Measurements from ENCODE around the gene CEACAM4. TPM values are rescaled to one million over a fixed set of nuclear protein-coding genes. Genes with fewer than 3 reads are reported as not detected.
"Not testable (repeated sequence)": the region's sequence is repeated elsewhere in the genome, so short reads cannot be mapped to it uniquely, and the experiment has no call there.

Gene CEACAM4
- total RNA-seq, 1 donor from 2014 or later, result not detected

DNA sequence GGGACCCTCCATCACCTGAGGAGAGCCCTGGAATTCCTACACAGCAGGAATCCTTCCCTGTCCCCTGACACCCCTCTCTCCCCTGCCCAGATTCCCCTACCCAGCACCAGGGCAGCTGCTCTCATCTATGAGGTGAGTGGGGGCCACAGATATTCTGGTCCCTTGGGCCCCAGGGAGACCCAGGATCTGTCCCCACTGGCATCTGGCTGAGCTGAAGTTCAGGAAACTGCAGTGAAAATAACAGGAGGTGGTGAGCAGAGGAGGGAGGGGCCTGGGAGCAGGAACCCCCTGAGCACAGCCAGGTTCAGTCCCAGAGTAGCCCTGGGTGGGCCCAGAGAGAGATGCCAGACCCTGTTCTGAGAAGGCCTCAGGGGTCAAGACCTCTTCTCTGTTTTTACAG, 40.8 kb downstream of the CEACAM4 start:
- Mint-ChIP-seq H3K36me3 (ENCODE audit: low read depth) (peaks cover 50% of the 10 kb centered on the region), H3K27ac (no peak overlapping the region), H3K4me3 (no peak overlapping the region), H3K9me3 (peaks cover 17% of the 10 kb centered on the region), H3K27me3 (no peaks in the 10 kb centered on the region), H3K4me1 (peaks cover 3% of the 10 kb centered on the region)
- no peak for DNase-seq
- intact Hi-C loops (cut with micrococcal nuclease), result no loop called here

GRCh38 chr19:41584931-41585330, 41.9 kb downstream of the CEACAM4 start:
- Mint-ChIP-seq H3K4me1 (peaks cover 3% of the 10 kb centered on the region), H3K4me3 (no peak overlapping the region), H3K36me3 (ENCODE audit: low read depth) (peaks cover 61% of the 10 kb centered on the region), H3K27me3 (no peaks in the 10 kb centered on the region), H3K27ac (no peak overlapping the region), H3K9me3 (peaks cover 27% of the 10 kb centered on the region)
- DNase-seq, result no peak
- intact Hi-C loops (cut with micrococcal nuclease), result no loop called here

DNA sequence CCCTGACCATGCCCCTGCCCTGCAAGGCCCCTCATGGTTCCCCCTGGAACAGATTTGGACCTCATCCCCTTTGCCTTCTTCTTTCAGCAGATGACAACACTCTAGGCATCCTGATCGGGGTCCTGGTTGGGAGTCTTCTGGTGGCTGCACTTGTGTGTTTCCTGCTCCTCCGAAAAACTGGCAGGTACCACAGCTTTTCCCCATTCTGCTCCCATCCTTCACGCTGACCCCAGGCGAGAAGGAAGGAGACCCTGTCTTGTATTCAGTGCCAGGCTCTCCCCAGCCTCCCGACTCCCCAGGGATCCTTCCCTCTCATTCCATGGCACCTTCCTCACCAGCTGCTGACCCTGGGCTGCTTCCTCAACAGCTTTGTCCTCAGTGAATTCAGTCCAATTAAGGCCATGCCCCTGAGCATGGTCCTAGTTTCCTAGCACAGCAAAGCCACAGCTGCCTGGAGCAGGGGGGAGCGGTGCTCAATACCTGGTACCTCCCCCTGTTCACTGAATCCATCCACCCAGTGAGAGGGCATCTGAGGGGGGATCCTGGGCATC, 42.5 kb downstream of the CEACAM4 start:
- H3K36me3 Mint-ChIP-seq (ENCODE audit: low read depth), result peaks cover 67% of the 10 kb centered on the region
- DNase-seq, result no peak
- H3K9me3 Mint-ChIP-seq, result peaks cover 27% of the 10 kb centered on the region
- intact Hi-C loops (cut with micrococcal nuclease), result no loop called here
- H3K27me3 Mint-ChIP-seq, result no peaks in the 10 kb centered on the region
- peaks cover 3% of the 10 kb centered on the region for H3K4me1 Mint-ChIP-seq
- H3K27ac Mint-ChIP-seq, result no peak overlapping the region
- H3K4me3 Mint-ChIP-seq, result no peak overlapping the region

DNA sequence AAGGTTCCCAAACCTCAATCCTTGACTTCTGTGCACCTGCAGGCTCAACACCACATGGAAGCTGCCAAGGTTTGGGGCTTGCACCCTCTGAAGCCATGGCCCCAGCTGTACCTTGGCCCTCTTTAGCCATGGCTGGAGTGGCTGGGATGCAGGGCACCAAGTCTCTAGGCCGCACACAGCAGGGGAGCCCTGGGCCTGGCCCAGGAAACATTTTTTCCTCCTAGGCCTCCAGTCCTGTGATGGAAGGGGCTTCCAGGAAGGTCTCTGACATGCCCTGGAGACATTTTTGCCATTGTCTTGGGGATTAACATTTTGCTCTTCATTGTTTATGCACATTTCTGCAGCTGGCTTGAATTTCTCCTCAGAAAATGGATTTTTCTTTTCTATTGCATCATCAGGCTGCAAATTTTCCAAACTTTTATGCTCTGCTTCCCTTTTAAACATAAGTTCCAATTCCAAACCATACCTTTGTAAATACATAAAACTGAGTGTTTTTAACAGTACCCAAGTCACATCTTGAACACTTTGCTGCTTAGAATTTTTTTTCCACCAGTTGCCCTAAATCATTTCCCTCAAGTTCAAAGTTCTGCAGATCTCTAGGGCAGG, 44.2 kb downstream of the CEACAM4 start:
- peaks cover 71% of the 10 kb centered on the region for H3K36me3 Mint-ChIP-seq (ENCODE audit: low read depth)
- H3K4me1 Mint-ChIP-seq; H3K27ac Mint-ChIP-seq; intact Hi-C loops (cut with micrococcal nuclease); DNase-seq; H3K27me3 Mint-ChIP-seq; H3K4me3 Mint-ChIP-seq: not testable (repeated sequence)
- peaks cover 27% of the 10 kb centered on the region for H3K9me3 Mint-ChIP-seq

DNA sequence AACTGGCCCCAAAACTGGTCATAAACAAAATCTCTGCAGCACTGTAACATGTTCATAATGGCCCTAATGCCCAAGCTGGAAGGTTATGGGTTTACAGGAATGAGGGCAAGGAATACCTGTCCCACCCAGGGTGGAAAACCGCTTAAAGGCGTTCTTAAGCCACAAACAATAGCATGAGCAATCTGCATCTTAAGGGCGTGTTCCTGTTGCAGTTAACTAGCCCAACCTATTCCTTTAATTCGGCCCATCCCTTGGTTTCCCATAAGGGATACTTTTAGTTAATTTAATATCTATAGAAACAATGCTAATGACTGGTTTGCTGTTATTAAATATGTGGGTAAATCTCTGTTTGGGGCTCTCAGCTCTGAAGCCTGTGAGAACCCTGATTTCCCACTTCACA, 45.8 kb downstream of the CEACAM4 start:
- H3K4me3 Mint-ChIP-seq; DNase-seq; H3K27ac Mint-ChIP-seq; H3K27me3 Mint-ChIP-seq; intact Hi-C loops (cut with micrococcal nuclease): not testable (repeated sequence)
- Mint-ChIP-seq H3K36me3 (ENCODE audit: low read depth) (peaks cover 79% of the 10 kb centered on the region), H3K4me1 (peaks cover 13% of the 10 kb centered on the region), H3K9me3 (peaks cover 27% of the 10 kb centered on the region)

DNA sequence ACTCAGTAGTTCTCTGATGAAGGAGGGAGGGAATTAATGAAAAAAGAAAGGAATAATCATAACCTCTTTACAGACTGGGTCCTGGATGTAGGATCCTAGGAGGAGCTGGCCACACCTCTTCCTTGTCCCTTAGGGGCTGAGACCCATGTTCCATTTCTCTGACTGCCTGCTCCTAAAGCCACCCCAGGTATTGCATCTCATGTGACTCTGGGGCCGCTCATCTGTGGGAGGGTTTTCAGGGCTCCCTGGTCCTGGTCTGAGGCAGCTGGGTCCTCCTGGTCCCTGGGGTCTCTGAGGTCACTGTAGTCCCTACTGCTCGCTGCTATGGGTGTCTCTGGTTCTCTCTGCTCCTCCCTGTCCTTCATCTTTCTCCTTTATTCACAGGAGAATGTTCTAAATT, 48.0 kb downstream of the CEACAM4 start:
- DNase-seq, result no peak
- intact Hi-C loops (cut with micrococcal nuclease), result no loop called here

DNA sequence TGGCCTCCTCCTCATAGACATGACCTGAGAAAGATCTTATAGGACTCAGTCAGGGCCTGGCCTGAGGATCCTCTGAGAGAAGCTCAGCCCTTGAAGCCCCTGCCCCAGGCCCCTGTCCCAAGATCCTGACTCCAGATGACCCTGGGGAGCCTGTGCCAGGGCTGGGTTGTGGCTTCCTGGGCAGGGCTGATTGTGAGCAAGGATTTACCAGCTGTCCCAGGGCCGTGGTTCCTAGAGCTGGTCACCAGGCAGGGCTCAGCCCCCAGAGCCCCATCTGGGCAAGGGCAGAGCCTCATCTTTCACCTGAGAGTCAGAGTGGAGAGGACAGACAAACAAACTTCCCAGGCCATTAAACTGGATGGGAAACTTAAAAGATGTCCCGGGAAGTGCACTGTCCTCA, 49.0 kb downstream of the CEACAM4 start:
- peaks cover 23% of the 10 kb centered on the region for H3K9me3 Mint-ChIP-seq
- H3K27me3 Mint-ChIP-seq, result no peaks in the 10 kb centered on the region
- peaks cover 22% of the 10 kb centered on the region for H3K4me1 Mint-ChIP-seq
- H3K36me3 Mint-ChIP-seq (ENCODE audit: low read depth), result peaks cover 58% of the 10 kb centered on the region
- no peak for DNase-seq
- no peak overlapping the region for H3K4me3 Mint-ChIP-seq
- H3K27ac Mint-ChIP-seq, result no peak overlapping the region
- intact Hi-C loops (cut with micrococcal nuclease), result no loop called here

More for the DNA sequence above, 48.0 kb downstream of the CEACAM4 start:
- Mint-ChIP-seq H3K9me3 (peaks cover 27% of the 10 kb centered on the region), H3K4me3 (no peak overlapping the region), H3K27me3 (no peaks in the 10 kb centered on the region), H3K27ac (no peak overlapping the region), H3K4me1 (peaks cover 22% of the 10 kb centered on the region), H3K36me3 (ENCODE audit: low read depth) (peaks cover 64% of the 10 kb centered on the region)

DNA sequence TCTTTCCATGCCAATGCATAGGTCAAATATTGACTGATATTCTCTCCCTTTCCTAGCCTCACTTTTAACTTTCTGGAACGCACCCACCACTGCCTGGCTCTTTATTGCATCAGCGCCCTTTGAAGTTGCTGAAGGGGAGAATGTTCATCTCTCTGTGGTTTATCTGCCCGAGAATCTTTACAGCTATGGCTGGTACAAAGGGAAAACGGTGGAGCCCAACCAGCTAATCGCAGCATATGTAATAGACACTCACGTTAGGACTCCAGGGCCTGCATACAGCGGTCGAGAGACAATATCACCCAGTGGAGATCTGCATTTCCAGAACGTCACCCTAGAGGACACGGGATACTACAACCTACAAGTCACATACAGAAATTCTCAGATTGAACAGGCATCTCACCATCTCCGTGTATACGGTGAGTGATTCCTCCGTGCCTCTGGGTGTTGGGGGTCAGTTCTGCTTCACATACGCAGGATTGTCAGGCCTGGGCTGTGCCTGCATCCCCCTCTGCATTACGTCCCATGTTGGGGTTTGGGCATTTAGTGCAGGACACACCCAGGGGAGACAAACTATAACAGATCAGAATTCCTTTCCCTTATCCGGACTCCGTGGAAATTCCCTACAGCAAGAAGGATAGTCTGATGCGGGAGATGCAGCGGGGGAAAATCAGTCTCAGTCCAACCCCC, 49.6 kb downstream of the CEACAM4 start:
- Mint-ChIP-seq H3K4me3 (no peak overlapping the region), H3K4me1 (peaks cover 22% of the 10 kb centered on the region), H3K9me3 (peaks cover 21% of the 10 kb centered on the region), H3K27me3 (no peaks in the 10 kb centered on the region), H3K36me3 (ENCODE audit: low read depth) (peaks cover 54% of the 10 kb centered on the region), H3K27ac (no peak overlapping the region)
- intact Hi-C loops (cut with micrococcal nuclease), result no loop called here
- DNase-seq, result no peak

GRCh38 chr19:41575998-41576397, 50.9 kb downstream of the CEACAM4 start, which contains the start of gene CEACAM21:
CEACAM21 (plus strand) TSS chr19:41576166; CDS start chr19:41576275, 109 bp downstream.
- peaks cover 10% of the 10 kb centered on the region for H3K9me3 Mint-ChIP-seq
- peak within 1 kb of the TSS; percentile 81 for H3K4me3 Mint-ChIP-seq
- H3K36me3 Mint-ChIP-seq (ENCODE audit: low read depth), result peaks cover 41% of the 10 kb centered on the region
- intact Hi-C loops (cut with micrococcal nuclease), result no loop called here
- peak; percentile 90 for DNase-seq
- peak within 1 kb of the TSS; percentile 80 for H3K27ac Mint-ChIP-seq
- no peaks in the 10 kb centered on the region for H3K27me3 Mint-ChIP-seq
- peaks cover 22% of the 10 kb centered on the region for H3K4me1 Mint-ChIP-seq

DNA sequence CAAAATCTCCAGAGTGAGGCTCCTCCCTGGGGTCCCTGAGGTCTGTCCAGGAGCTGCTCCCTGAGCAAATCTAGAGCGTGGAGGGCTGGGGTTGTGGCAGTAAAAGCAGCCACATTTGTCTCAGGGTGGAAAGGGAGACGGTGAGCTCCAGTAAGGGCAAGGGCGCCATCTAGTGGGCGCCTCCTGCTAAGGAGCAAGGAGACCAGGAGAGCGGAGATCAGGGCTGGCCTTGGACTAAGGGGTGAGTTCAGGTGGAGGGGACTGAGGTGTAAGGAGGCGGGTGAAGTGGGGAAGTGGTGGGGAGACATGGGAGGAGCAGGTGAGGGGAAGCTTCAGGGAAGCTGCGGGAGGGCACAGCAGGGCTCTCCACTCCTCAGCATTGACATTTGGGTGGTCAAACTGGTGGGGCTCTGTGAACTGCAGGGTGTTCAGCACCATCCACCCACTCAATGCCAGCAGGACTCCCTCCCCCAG, 56.2 kb downstream of the CEACAM4 start:
- Mint-ChIP-seq H3K27me3 (no peaks in the 10 kb centered on the region), H3K9me3 (no peaks in the 10 kb centered on the region), H3K4me3 (no peak overlapping the region), H3K27ac (peak overlapping the region; percentile 60), H3K36me3 (ENCODE audit: low read depth) (peaks cover 16% of the 10 kb centered on the region), H3K4me1 (peaks cover 22% of the 10 kb centered on the region)
- intact Hi-C loops (cut with micrococcal nuclease), result loop anchor here (1.0 kb wide), 3 partner anchors 28 to 121 kb away; no protein-coding TSS in a partner anchor
- DNase-seq, result peak; percentile 95

DNA sequence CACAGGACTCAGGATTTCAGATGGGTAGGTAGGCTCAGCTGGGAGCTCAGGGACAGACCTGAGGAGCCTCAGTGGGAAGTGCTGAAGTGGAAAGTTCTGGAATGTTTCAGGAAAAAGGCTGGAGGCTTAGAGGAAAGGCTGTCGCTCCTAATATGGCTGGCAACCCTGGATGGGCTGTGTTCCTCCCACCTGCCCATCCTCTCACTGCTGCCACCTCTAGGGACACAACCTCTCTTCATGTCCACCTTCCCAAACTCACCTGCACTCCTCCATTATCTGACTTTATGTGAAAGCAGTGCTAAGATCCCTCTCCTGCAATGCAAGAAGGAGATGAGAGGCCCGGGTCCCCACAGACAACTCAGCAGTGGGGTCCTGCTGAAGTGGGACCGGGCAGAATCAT, 56.7 kb downstream of the CEACAM4 start:
- Mint-ChIP-seq H3K4me3 (no peak overlapping the region), H3K27ac (peak overlapping the region; percentile 25), H3K9me3 (no peaks in the 10 kb centered on the region), H3K27me3 (no peaks in the 10 kb centered on the region), H3K36me3 (ENCODE audit: low read depth) (peaks cover 18% of the 10 kb centered on the region), H3K4me1 (peaks cover 19% of the 10 kb centered on the region)
- no peak for DNase-seq
- intact Hi-C loops (cut with micrococcal nuclease), result loop anchor here (1.0 kb wide), 3 partner anchors 28 to 121 kb away; no protein-coding TSS in a partner anchor

DNA sequence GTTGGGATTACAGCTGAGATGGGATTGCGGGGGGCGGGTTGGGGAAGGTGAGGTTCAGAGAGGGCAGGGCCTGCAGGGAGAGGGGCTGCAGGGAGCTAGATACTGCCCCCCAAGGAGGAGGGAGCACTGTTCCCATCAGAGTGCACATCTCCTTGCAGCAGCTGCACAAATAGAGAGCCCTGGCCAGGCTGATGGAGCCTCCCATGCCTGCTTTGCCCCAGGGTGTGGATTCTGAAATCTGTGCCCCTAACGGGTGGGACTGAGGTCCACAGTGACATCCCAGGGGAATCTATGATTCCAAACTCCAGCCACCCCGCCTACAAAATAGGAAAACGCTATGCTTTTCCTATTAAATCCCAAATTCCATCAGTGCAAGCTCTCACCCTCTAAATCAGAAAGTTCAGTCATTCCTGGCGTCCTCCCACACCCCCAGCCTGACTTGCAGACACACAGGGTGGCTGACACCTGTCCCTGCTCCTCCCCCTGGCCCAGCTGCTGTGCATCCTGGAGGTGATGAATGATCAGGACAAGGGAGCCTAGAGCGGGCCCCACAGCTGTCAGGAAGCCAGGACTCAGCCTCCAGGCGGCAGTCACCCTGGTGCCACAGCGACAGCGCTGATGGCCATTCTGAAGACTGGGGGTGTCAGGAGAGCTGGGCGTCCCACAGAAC, 57.3 kb downstream of the CEACAM4 start:
- intact Hi-C loops (cut with micrococcal nuclease), result loop anchor here (1.0 kb wide), 3 partner anchors 27 to 120 kb away; no protein-coding TSS in a partner anchor
- H3K4me1 Mint-ChIP-seq, result peaks cover 21% of the 10 kb centered on the region
- H3K36me3 Mint-ChIP-seq (ENCODE audit: low read depth), result peaks cover 20% of the 10 kb centered on the region
- no peak for DNase-seq
- no peak overlapping the region for H3K4me3 Mint-ChIP-seq
- no peaks in the 10 kb centered on the region for H3K27me3 Mint-ChIP-seq
- no peak overlapping the region for H3K27ac Mint-ChIP-seq
- no peaks in the 10 kb centered on the region for H3K9me3 Mint-ChIP-seq

Data from activated CD4-positive, alpha-beta T cell treated with anti-CD3 and anti-CD28 coated beads, Interleukin-2, amount 10 ng/mL, durations not matched to agents 24 days and 14 days (primary cell).